Erythroblast (primary cell): ENCODE results near the gene CHCHD3.

ENCODE experiments used
- DNase-seq, 2 experiments: peaks; one replicate each; lab custom pipeline; 2025; lab: John Stamatoyannopoulos, UW
- GATA1 ChIP-seq: IDR thresholded peaks from 2 replicates; pipeline ENCODE4 v1.6.1; 2011; ENCODE audit warnings: low read depth, mild to moderate bottlenecking, control low read depth, low read length, moderate library complexity
- POLR2A ChIP-seq: IDR thresholded peaks from 2 replicates; pipeline ENCODE4 v1.6.1; 2011; ENCODE audit warnings: mild to moderate bottlenecking, low read length

Gene CHCHD3

DNA sequence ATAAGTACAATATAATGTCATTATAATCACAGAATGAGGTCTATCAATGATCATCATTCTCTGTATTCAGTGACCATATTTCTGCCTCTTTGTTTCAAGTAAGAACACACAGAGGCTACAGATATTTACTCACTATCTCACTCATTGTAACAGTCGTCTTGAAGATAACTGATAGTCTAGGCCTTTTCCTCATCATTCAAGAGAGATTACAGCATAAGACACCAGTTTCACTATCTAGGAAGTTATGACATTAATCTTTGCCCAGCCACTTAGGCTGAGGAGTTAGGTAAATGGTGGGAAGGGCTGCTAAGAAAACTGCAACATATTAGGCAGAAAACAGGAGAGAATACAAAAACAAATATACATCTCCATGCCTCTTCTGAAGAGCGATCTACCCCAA is 125.3 kb downstream of the CHCHD3 start:
- TF ChIP-seq GATA1: no peak
- TF ChIP-seq POLR2A: no peak
- peak; percentile 9 to 47 for DNase-seq

DNA sequence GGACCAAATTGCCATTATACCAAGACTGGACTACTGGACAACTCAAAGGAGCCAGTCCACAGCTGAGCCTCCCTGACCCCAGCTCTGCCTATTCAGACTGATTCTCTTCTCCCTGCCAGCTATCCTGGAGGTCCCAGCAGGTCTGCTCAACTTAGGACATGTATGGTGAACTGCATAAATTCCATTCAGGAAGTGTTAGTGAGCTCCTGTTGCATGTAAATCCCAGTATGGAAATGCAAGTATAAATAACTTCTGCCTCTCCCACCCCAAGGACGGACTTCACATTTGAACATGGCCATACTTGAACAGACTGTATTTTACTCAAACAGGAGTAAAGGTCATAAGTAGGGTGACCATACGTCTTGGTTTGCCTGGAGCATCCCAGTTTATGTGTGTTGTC is 128.4 kb downstream of the CHCHD3 start:
- DNase-seq: no peak
- TF ChIP-seq GATA1: no peak
- no peak for TF ChIP-seq POLR2A

DNA sequence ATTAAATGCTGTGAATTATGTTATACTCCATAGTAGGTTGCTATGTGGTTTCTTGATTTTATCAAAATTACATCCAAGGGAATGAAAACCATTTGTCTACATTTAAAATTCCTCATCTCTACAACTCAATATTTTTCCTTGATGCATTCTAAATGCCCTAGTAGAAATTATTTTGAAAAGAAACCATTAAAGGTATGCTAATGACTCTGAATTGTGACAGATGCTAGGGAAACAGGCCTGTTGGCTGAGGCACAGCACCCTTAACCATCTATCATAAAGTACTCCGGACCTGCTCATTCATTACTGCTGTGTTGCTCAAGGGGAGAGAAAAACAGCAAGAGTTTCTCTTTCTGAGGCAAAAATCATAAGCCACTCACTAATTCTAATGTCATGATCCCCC is 131.2 kb downstream of the CHCHD3 start:
- TF ChIP-seq POLR2A (no peak), GATA1 (no peak)
- DNase-seq: no peak

DNA sequence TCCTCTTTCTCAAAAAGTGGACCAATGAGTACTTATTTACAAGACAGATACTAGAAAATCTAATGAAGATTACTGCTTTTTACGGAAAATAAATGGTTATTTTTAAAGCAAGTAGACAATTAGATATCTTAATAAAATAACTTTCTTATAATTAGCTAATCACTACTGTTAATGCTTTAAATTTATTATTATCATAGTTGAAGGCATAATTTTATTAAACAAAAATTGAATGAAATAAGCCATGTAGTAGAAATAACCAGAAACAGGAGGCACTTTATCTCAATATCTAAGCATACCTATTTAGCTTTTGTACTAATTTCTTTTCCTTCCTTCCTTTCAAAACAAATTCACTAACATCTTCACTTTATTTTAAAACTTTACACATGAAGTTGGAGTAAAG is 134.9 kb downstream of the CHCHD3 start:
- TF ChIP-seq GATA1: no peak
- TF ChIP-seq POLR2A: no peak

DNA sequence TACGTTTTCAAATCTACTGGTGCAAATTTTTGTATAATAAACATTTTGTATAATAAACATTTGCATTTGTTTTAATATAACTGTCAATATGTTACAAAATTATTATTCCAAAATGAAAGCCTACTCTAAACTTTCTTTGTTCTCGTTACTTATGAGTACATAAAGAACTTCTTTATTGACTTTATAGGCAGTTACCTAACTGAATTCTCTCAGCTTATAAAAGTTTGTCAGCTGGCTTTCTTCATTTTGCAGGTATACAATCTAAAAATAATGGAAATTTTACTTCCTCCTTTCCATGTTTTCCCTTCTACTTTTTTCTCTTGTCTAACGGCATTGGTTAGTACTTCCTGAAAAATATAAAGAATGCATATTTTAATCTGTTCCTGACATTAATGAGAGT is 137.1 kb downstream of the CHCHD3 start:
- no peak for DNase-seq
- TF ChIP-seq POLR2A (no peak), GATA1 (no peak)

More for the DNA sequence above, 134.9 kb downstream of the CHCHD3 start:
- no peak for DNase-seq

DNA sequence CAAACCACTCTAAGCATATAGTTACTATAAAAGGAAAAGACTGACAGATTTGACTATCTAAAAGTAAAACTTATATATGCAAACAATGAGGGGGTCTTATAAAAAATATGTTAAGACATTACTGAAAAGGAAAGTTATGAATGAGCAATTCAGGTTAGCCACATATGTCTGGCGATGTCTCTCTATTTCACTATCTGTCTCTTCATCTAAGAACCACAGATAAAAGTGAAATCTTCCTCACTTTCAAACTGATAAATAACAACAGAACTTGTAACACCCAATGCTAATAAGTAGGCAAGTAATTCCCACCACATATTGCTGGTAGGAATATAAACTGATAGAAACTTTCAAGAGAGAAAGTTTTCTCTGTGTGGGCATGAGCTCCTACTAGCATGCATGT is 138.2 kb downstream of the CHCHD3 start:
- no peak for DNase-seq
- TF ChIP-seq GATA1: no peak
- TF ChIP-seq POLR2A: no peak

DNA sequence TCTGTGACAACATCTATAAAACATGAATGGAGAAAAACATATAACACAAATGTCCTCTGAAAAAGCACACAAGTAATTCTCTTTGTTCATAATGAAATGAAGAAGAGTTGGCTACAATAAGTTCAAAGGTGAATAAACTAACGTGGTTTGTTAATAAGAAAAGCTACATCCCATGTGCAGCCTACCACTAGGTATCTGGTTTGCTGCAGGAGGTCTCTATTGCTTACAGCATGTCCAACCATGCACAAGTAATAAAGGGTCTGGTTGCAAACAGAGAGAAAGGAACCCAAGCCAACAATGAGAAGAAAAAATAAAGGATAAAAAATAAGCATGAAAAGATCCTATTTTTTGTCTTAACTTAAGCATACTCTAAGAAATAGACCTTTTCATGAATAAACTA is 139.2 kb downstream of the CHCHD3 start:
- DNase-seq: no peak
- TF ChIP-seq POLR2A: no peak
- no peak for TF ChIP-seq GATA1

DNA sequence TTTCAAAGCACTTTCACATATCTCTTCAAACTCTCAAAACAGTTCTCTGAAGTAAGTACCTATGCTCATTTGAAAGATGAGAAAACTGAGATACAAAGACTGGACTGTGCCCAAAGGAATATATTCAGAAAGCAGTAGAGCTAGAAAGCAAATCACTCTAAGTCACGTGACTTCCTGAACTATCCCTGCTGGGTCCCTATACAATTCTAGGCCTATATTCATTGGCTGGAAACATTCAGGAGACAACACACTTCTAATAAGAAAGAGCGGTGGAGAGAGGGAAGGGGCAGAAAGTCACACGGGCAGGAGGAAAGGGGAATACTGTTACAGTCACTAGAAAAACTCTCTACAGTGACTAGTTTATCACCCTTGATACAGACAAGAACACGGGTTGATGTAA is 140.0 kb downstream of the CHCHD3 start:
- no peak for TF ChIP-seq GATA1
- no peak for TF ChIP-seq POLR2A
- no peak for DNase-seq

DNA sequence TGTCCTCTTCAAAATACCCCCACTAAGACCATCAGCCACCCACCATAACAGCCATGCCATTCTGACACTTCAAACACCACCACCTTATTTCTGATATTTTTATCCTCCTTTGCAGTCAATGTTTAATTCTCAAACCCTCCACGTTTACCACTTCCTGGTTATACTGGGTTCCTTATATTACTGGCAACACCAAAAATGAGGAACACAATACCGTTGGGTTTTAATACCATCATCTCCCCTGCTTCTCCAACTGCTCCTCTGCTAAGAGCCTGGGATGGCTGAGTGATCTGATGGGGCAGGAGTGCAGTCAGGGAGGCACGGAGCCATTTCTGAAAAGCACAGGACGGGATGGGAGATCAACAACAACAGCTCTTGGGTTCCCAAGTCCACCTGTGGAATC is 140.5 kb downstream of the CHCHD3 start:
- no peak for DNase-seq
- TF ChIP-seq POLR2A (no peak), GATA1 (no peak)

DNA sequence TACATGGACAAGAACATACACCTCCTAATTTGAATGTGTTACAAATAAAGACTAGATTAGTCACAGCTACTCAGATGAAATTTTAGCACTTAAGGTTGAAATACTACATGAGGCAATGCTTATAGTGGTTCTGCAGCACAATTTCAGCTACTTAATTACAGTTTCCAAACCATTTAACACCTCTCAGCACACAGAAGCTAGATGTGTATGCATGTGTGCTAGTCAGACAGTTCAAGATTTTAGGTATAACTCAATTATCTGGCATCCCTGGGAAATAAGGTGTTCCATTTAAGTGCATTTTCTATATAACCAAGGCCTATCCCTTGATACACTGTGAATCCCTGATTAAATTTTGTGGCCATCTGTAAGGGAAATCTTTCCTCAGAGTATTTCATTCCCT is 141.8 kb downstream of the CHCHD3 start:
- no peak for TF ChIP-seq GATA1
- no peak for TF ChIP-seq POLR2A
- DNase-seq: no peak

DNA sequence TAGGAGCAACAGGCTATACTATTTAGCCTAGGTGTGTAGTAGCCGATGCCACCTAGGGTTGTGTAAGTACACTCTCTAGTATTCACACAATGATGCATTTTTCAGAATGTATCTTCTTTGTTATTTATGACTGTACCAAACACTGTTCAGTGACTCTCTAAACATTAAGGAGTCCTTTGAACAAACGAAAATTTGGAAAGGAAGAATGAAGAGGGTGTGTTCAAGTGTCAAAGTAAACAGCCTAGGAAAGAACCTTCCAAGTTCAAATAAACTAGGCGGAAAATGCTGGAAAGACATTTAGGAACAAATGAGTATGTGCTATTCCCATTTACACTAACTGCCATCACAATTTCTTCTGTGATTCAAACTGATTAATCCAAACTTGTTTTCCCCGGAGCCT is 142.4 kb downstream of the CHCHD3 start:
- TF ChIP-seq POLR2A: no peak
- no peak for TF ChIP-seq GATA1
- DNase-seq: no peak

DNA sequence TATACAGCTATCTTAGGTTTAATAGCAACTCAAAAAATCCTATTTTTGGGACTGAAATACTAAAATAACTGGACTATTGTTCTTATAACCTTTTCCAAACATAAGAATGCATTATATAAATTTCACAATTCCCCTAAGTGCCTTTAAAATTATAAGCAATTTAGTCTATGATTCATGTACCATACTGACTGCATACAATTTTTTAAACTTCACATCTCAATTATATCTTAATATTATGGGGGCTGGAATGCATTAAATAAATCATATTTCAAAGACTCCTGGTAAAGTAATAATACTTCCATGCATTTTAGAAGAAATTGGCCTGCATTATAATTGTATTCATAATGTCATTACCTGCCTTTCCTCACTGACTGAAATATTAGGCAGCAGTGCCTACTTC is 144.6 kb downstream of the CHCHD3 start:
- DNase-seq: no peak
- TF ChIP-seq POLR2A: no peak
- TF ChIP-seq GATA1: no peak

DNA sequence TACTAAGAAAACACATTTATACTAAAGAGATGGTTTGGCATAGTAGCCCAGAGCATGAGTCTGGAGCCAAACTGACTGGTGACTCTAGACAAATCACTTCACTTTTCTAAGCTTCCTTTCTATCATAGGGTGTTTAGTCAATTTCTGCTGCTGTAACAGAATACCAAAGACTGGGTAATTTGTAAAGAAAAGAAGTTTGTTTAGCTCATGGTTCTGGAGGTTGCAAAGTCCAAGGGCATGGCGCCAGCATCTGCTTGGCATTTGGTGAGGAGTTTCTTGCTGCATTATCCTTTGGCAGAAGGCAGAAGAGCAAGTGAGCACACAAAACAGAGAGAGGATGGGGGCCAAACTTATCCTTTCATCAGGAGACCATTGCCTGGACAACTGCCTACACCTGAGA is 146.3 kb downstream of the CHCHD3 start:
- no peak for DNase-seq
- TF ChIP-seq POLR2A: no peak
- TF ChIP-seq GATA1: no peak

DNA sequence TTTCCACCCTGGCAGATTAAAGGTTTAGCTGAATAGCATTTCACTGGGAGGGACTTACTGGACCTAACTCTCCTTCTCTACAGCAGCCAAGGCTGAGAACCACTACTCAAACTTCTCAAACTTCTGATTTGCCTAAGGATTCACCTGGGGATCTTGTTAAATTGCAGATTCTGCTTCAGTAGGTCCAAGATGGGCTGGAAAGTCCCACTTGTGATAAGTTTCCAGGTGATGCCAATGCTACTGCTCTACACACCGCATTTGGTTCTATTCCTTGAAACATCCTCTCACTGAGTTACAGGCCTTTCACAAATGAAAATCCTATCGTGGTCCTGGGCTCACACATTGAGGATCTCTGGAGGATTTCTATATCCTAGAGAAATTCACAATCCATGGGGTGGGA is 147.9 kb downstream of the CHCHD3 start:
- no peak for TF ChIP-seq GATA1
- no peak for TF ChIP-seq POLR2A
- no peak for DNase-seq

DNA sequence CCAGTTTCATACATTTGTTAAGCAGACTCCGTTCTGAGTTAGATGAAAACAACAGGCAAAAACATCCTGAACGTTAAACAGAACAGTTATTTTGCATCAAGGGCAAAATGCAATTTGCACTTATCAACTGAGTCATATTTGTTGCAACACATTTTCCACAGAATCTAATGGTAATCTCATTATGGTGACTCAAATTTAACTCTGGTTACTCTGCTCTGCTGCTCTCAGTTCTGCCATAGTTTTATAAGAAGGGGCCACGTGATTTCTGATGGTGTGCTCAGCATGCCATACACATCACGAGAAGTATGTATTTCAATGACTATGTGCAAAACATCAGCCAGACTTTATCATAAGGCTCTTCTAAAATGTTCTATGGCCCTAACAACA is 148.8 kb downstream of the CHCHD3 start:
- TF ChIP-seq GATA1: no peak
- no peak for TF ChIP-seq POLR2A
- no peak for DNase-seq
